ENCODE results near the gene METAP1D.

METAP1D gene

DNA sequence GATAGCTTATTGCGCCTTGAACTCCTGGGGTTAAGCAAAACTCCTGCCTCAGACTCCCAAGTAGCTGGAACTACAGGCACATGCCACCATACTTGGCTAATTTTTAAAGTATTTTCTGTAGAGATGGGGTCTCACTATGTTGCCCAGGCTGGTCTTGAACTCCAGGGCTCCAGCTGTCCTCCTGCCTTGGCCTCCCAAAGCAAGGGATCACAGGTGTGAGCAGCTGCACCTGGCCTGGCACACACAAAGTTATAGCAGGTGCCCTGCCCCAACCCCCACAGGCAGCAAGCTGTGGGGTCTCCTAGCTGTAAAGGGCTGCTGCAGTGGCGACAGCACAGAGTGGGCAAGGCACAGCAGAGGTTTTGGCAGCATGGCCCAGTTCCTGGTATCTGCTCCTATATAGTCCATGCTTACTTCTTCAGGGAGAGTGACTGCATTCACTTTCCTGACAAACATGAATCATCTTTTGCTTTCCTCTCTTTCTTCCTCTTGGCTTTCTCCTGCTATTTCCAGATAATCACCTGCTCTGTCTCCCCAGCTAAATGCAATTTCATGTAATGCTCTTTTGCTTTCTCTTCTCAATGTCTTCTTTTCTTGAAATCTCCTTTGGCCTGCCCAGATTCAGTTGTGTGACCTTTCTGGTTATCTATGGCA lies 27.3 kb upstream of the METAP1D start:
- no peak for TF ChIP-seq TAF1 (IDR thresholded peaks at IDR 0.05; ENCODE audit: borderline replicate concordance, insufficient read depth, low read length)
- TF ChIP-seq, protein P1, sequence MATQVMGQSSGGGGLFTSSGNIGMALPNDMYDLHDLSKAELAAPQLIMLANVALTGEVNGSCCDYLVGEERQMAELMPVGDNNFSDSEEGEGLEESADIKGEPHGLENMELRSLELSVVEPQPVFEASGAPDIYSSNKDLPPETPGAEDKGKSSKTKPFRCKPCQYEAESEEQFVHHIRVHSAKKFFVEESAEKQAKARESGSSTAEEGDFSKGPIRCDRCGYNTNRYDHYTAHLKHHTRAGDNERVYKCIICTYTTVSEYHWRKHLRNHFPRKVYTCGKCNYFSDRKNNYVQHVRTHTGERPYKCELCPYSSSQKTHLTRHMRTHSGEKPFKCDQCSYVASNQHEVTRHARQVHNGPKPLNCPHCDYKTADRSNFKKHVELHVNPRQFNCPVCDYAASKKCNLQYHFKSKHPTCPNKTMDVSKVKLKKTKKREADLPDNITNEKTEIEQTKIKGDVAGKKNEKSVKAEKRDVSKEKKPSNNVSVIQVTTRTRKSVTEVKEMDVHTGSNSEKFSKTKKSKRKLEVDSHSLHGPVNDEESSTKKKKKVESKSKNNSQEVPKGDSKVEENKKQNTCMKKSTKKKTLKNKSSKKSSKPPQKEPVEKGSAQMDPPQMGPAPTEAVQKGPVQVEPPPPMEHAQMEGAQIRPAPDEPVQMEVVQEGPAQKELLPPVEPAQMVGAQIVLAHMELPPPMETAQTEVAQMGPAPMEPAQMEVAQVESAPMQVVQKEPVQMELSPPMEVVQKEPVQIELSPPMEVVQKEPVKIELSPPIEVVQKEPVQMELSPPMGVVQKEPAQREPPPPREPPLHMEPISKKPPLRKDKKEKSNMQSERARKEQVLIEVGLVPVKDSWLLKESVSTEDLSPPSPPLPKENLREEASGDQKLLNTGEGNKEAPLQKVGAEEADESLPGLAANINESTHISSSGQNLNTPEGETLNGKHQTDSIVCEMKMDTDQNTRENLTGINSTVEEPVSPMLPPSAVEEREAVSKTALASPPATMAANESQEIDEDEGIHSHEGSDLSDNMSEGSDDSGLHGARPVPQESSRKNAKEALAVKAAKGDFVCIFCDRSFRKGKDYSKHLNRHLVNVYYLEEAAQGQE (IDR thresholded peaks at IDR 0.05; ENCODE audit: insufficient read depth in 1 of 2, low read depth in 2 of 2, low read length in 2 of 2): no peak

DNA sequence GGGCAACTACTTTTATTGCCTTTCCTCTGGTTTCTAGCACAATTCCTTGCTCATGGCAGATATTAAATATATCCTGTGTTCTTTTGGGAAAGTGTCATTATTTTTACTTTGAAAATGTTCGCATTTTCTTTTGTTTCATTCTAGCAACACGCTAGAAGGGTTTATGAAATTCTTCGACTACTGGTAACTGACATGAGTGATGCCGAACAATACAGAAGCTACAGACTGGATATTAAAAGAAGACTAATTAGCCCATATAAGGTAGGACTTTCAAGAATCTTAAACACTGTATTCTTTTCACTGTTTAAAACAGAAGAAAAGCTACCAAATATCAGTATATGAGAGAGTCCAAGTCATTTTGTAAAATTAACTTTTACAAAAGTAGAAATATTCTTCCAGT lies 20.6 kb upstream of the METAP1D start:
- no peak for TF ChIP-seq TAF1 (IDR thresholded peaks at IDR 0.05; ENCODE audit: borderline replicate concordance, insufficient read depth, low read length)
- TF ChIP-seq, protein P1 (IDR thresholded peaks at IDR 0.05; ENCODE audit: insufficient read depth in 1 of 2, low read depth in 2 of 2, low read length in 2 of 2): no peak

DNA sequence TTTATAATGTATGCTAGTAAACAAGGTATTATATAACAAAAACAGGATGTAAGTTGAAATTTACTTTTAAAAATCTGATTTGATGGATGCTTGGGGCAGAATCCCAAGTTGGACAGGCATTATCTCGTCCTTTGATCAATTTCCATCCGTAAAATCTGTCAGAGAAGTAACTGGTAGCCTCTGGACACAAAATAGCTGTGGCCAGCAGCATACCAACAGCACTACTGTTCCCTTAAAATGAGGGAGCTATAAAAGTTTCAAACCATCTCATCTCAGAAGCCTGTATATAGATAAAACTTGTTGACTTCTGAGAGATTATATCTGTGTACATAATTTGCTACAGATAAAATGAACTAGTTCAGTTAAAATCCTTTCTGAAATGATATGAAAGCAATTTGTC lies 14.7 kb upstream of the METAP1D start:
- no peak for TF ChIP-seq SIN3A (IDR thresholded peaks at IDR 0.05; ENCODE audit: borderline replicate concordance, insufficient read depth, low read length)
- TF ChIP-seq FOXP2 (optimal IDR thresholded peaks at IDR 0.05; ENCODE audit: borderline replicate concordance, extremely low read depth, extremely low read length, insufficient read depth): no peak
- TF ChIP-seq, protein P1 (IDR thresholded peaks at IDR 0.05; ENCODE audit: insufficient read depth in 1 of 2, low read depth in 2 of 2, low read length in 2 of 2): no peak
- no peak for TF ChIP-seq TAF1 (IDR thresholded peaks at IDR 0.05; ENCODE audit: borderline replicate concordance, insufficient read depth, low read length)

DNA sequence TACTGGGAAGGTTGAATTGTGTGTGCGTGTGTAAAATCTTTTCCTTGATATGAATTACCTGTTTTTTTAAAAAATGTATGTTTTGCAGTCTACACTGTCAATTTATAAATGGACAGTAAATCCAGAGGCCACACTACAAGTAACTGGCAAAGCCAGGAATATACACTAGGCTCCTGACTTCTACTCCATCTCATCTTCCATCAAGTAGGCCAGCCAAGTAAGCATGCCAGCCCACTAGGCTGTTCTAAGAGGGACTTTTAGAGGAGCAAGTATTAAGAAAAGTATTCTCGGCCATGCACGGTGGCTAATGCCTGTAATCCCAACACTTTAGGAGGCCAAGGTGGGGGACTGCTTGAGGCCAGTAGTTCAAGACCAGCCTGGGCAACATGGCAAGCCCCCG lies 13.0 kb upstream of the METAP1D start:
- TF ChIP-seq, protein P1 (IDR thresholded peaks at IDR 0.05; ENCODE audit: insufficient read depth in 1 of 2, low read depth in 2 of 2, low read length in 2 of 2): no peak
- no peak for TF ChIP-seq TAF1 (IDR thresholded peaks at IDR 0.05; ENCODE audit: borderline replicate concordance, insufficient read depth, low read length)
- no peak for TF ChIP-seq SIN3A (IDR thresholded peaks at IDR 0.05; ENCODE audit: borderline replicate concordance, insufficient read depth, low read length)
- no peak for TF ChIP-seq POLR2AphosphoS5 (IDR thresholded peaks at IDR 0.05; ENCODE audit: low read depth, low read length)
- TF ChIP-seq FOXP2 (optimal IDR thresholded peaks at IDR 0.05; ENCODE audit: borderline replicate concordance, extremely low read depth, extremely low read length, insufficient read depth): no peak

DNA sequence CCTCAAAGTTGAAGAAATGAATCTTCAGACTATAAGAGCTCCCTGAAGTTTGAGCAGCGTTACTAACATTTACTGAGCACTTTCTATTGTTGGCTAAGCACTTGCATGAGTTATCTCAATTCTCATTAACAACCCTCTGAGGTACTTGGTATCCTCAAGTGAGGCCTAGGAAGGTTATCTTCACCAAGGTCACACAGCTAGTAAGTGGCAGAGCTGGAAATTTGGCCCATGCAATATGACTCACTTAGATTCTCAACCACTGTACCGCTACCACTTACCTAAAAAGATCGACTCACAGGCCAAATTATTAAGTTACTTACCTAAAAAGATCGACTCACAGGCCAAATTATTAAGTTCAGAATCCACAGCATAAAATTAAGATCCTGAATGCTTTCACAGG lies 8.7 kb upstream of the METAP1D start:
- TF ChIP-seq TAF1 (IDR thresholded peaks at IDR 0.05; ENCODE audit: borderline replicate concordance, insufficient read depth, low read length) (no peak), POLR2AphosphoS5 (IDR thresholded peaks at IDR 0.05; ENCODE audit: low read depth, low read length) (no peak), SIN3A (IDR thresholded peaks at IDR 0.05; ENCODE audit: borderline replicate concordance, insufficient read depth, low read length) (no peak), FOXP2 (optimal IDR thresholded peaks at IDR 0.05; ENCODE audit: borderline replicate concordance, extremely low read depth, extremely low read length, insufficient read depth) (no peak)
- TF ChIP-seq, protein P1 (IDR thresholded peaks at IDR 0.05; ENCODE audit: insufficient read depth in 1 of 2, low read depth in 2 of 2, low read length in 2 of 2): no peak
